ENCODE data around the gene MID1.

GRCh38 chrX:10399043-10399741 lies 221.2 kb downstream of the MID1 start:
- TF ChIP-seq MYC (IDR thresholded peaks at IDR 0.05; ENCODE audit: borderline replicate concordance, low read length) (no peak), CTCF (IDR thresholded peaks at IDR 0.05) (no peak), JUN (IDR thresholded peaks at IDR 0.05) (no peak), JUNB (IDR thresholded peaks at IDR 0.05) (no peak), POLR2A (IDR thresholded peaks at IDR 0.05; ENCODE audit: low read length) (no peak), HDAC2 (IDR thresholded peaks at IDR 0.05) (no peak), SMC3 (IDR thresholded peaks at IDR 0.05) (no peak), RFX5 (IDR thresholded peaks at IDR 0.05) (no peak), EHMT2 (IDR thresholded peaks at IDR 0.05; ENCODE audit: low read depth) (no peak), RAD21 (conservative IDR thresholded peaks at IDR 0.05 in 1 of 2, IDR thresholded peaks at IDR 0.05 in 1 of 2) (no peak), BHLHE40 (IDR thresholded peaks at IDR 0.05; ENCODE audit: low read depth, low read length) (no peak), RCOR1 (IDR thresholded peaks at IDR 0.05; ENCODE audit: low read depth, low read length) (no peak)
